CD14-positive monocyte (primary cell): ENCODE results near the gene PPP2R3B. TPM values are rescaled to one million over a fixed set of nuclear protein-coding genes. Genes with fewer than 3 reads are reported as not detected.

ENCODE experiments used
- DNase-seq, 3 donors: peaks; one replicate each; pipeline ENCODE4 v3.0.0-alpha.2; 2011 to 2022
- H2AFZ ChIP-seq: 2 replicates; pipeline ENCODE4 v1.6.0; 2012; ENCODE audit warnings: mild to moderate bottlenecking, low read depth, low read length, inconsistent platforms; ENCODE audit not compliant: insufficient read depth, poor library complexity, severe bottlenecking
- H3K27ac ChIP-seq, 2 donors: 1 replicate in 1 of 2; 2 replicates in 1 of 2; pipeline ENCODE4 v1.5.1; 2012 to 2013; ENCODE audit warnings: low read length in 2 of 2, control low read depth in 1 of 2, inconsistent platforms in 1 of 2, low read depth in 1 of 2, mild to moderate bottlenecking in 1 of 2
- H3K27me3 ChIP-seq, 2 donors: one replicate each; pipeline versions ENCODE4 v1.6.0 to v1.6.1; 2011 to 2013; ENCODE audit warnings: low read length in 2 of 2; ENCODE audit not compliant: control insufficient read depth in 2 of 2, insufficient read depth in 2 of 2
- H3K36me3 ChIP-seq, 2 donors: replicated peaks in 1 of 2; 1 replicate in 1 of 2; 2 replicates in 1 of 2; pipeline versions ENCODE4 v1.5.1 to v1.6.1; 2012 to 2013; ENCODE audit warnings: low read length in 2 of 2, control low read depth in 1 of 2, inconsistent platforms in 1 of 2, mild to moderate bottlenecking in 1 of 2; ENCODE audit not compliant: insufficient read depth in 2 of 2, control insufficient read depth in 1 of 2
- H3K4me1 ChIP-seq, 2 donors: 1 replicate in 1 of 2; 2 replicates in 1 of 2; pipeline versions ENCODE4 v1.5.1 to v1.6.1; 2012 to 2013; ENCODE audit warnings: low read length in 2 of 2, control low read depth in 1 of 2, inconsistent platforms in 1 of 2, mild to moderate bottlenecking in 1 of 2, moderate library complexity in 1 of 2; ENCODE audit not compliant: insufficient read depth in 2 of 2, control insufficient read depth in 1 of 2
- H3K4me2 ChIP-seq: replicated peaks from 2 replicates; pipeline ENCODE3; 2012; ENCODE audit warnings: low read length, moderate library complexity, mild to moderate bottlenecking; ENCODE audit not compliant: poor library complexity, severe bottlenecking; ENCODE audit errors: extremely low read depth
- H3K4me3 ChIP-seq, 3 experiments: fragments of 200-600 bp in 1 of 3; sonication (generic) in 1 of 3; replicated peaks in 1 of 3; 1 replicate in 2 of 3; 2 replicates in 1 of 3; pipeline ENCODE4 v1.5.1; 2011 to 2013; ENCODE audit warnings: low read length in 3 of 3, mild to moderate bottlenecking in 3 of 3, control low read depth in 2 of 3, low read depth in 2 of 3, inconsistent platforms in 1 of 3, moderate library complexity in 1 of 3
- H3K79me2 ChIP-seq: 2 replicates; pipeline ENCODE4 v1.6.0; 2012; ENCODE audit warnings: mild to moderate bottlenecking, control low read depth, inconsistent platforms, low read length, moderate library complexity; ENCODE audit not compliant: insufficient read depth
- H3K9ac ChIP-seq: 2 replicates; pipeline ENCODE4 v1.6.0; 2017; ENCODE audit warnings: low read length, mild to moderate bottlenecking; ENCODE audit not compliant: insufficient read depth, poor library complexity, severe bottlenecking
- H3K9me3 ChIP-seq, 2 donors: replicated peaks in 1 of 2; 1 replicate in 1 of 2; 2 replicates in 1 of 2; pipeline versions ENCODE4 v1.5.1 to v1.6.1; 2012 to 2013; ENCODE audit warnings: low read length in 2 of 2, control low read depth in 1 of 2; ENCODE audit not compliant: control insufficient read depth in 1 of 2, insufficient read depth in 1 of 2
- H4K20me1 ChIP-seq: 2 replicates; pipeline ENCODE4 v1.6.0; 2012; ENCODE audit warnings: mild to moderate bottlenecking, low read length, control low read depth, moderate library complexity; ENCODE audit not compliant: insufficient read depth
- H3K27ac Mint-ChIP-seq, 7 donors: one replicate each; pipeline ENCODE4 v1.8.0; 2020; ENCODE audit warnings: mild to moderate bottlenecking in 7 of 7, mixed read lengths in 7 of 7, moderate library complexity in 6 of 7, inconsistent platforms in 2 of 7
- H3K27me3 Mint-ChIP-seq, 3 donors: one replicate each; pipeline ENCODE4 v1.8.0; 2021 to 2022; ENCODE audit warnings: low read depth in 3 of 3, mild to moderate bottlenecking in 3 of 3, mixed read lengths in 3 of 3, moderate library complexity in 3 of 3, inconsistent platforms in 1 of 3
- H3K36me3 Mint-ChIP-seq, 2 donors: one replicate each; pipeline ENCODE4 v1.8.0; 2020; ENCODE audit warnings: mixed read lengths in 2 of 2, inconsistent platforms in 1 of 2, mild to moderate bottlenecking in 1 of 2
- H3K4me1 Mint-ChIP-seq: one replicate; pipeline ENCODE4 v1.8.0; 2020; ENCODE audit warnings: mild to moderate bottlenecking, mixed read lengths
- H3K4me3 Mint-ChIP-seq, 2 donors: one replicate each; pipeline ENCODE4 v1.8.0; 2020; ENCODE audit warnings: mild to moderate bottlenecking in 2 of 2, mixed read lengths in 2 of 2, moderate library complexity in 1 of 2
- H3K9me3 Mint-ChIP-seq, 7 donors: one replicate each; pipeline ENCODE4 v1.8.0; 2020 to 2022; ENCODE audit warnings: mixed read lengths in 7 of 7, mild to moderate bottlenecking in 6 of 7, moderate library complexity in 6 of 7, inconsistent platforms in 2 of 7
- CTCF ChIP-seq: fragments of 200-600 bp; IDR thresholded peaks from one replicate; pipeline ENCODE4 v1.8.0; 2022; ENCODE audit warnings: antibody characterized with exemption, mild to moderate bottlenecking
- WGBS: methylation state at CpG from one replicate; pipeline ENCODE4 v1.1.5; 2013; ENCODE audit warnings: missing lambda C conversion rate; ENCODE audit not compliant: insufficient coverage; 5-methylcytosine and 5-hydroxymethylcytosine counted together
- intact Hi-C, 2 donors: fragments of 100-400 bp; cut with micrococcal nuclease; formaldehyde crosslinking; loops; one replicate each; pipeline versions ENCODE4 v1.15.0 to v1.15.1; 2023
- polyA plus RNA-seq, 3 donors: library from polyadenylated mRNA; depleted of rRNA in 1 of 3; unstranded in 2 of 3; stranded (reverse) in 1 of 3; fragments of 300-500 nt in 2 of 3; fragments of >200 nt in 1 of 3; fragmentation: Illumina TruSeq in 2 of 3; gene quantifications; 1 replicate in 2 of 3; 2 replicates in 1 of 3; pipeline ENCODE4 v1.2.3, GENCODE V29; 2012 to 2021

The PPP2R3B gene
- polyA plus RNA-seq, 3 donors, result 2.1 to 9.0 (median 2.3) TPM

GRCh38 chrX:371907-372306, 14.8 kb downstream of the PPP2R3B start:
- intact Hi-C loops, result no loop called here
- no peaks in the 10 kb centered on the region for H3K4me1 ChIP-seq
- no peak for TF ChIP-seq CTCF
- no peaks in the 10 kb centered on the region for H3K36me3 ChIP-seq
- peaks cover 0 to 24% (median 10%) of the 10 kb centered on the region in 7 donors for H3K9me3 Mint-ChIP-seq
- no peak overlapping the region for H3K27ac ChIP-seq
- peaks cover 0 to 13% of the 10 kb centered on the region in 2 donors for H3K9me3 ChIP-seq
- no peaks in the 10 kb centered on the region for H4K20me1 ChIP-seq
- no peak overlapping the region for H2AFZ ChIP-seq
- no peaks in the 10 kb centered on the region for H3K79me2 ChIP-seq
- H3K27me3 Mint-ChIP-seq, result peaks cover 40 to 46% (median 41%) of the 10 kb centered on the region in 3 donors
- H3K27me3 ChIP-seq, result peaks cover 16 to 36% of the 10 kb centered on the region in 2 donors
- 19% methylated on average over 9 of the region's 15 CpGs for WGBS
- peak overlapping the region in 1 of 2 donors; percentile 82 for H3K4me3 Mint-ChIP-seq
- peaks cover 6 to 9% of the 10 kb centered on the region in 2 donors for H3K36me3 Mint-ChIP-seq
- peaks cover 10% of the 10 kb centered on the region for H3K4me1 Mint-ChIP-seq
- H3K4me3 ChIP-seq, result no peak overlapping the region
- H3K27ac Mint-ChIP-seq, result no peak overlapping the region
- H3K9ac ChIP-seq, result no peak overlapping the region
- DNase-seq, result no peak
- no peak overlapping the region for H3K4me2 ChIP-seq

- H3K27me3 ChIP-seq, result peaks cover 16 to 36% of the 10 kb centered on the region in 2 donors
- intact Hi-C loops, result no loop called here
- H3K36me3 ChIP-seq, result no peaks in the 10 kb centered on the region
- Mint-ChIP-seq H3K4me1 (peaks cover 10% of the 10 kb centered on the region), H3K4me3 (peak overlapping the region in 1 of 2 donors; percentile 82), H3K36me3 (peaks cover 6 to 11% of the 10 kb centered on the region in 2 donors), H3K27me3 (peaks cover 40 to 46% (median 41%) of the 10 kb centered on the region in 3 donors), H3K27ac (peak overlapping the region in 1 of 7 donors; percentile 64), H3K9me3 (peaks cover 0 to 24% (median 10%) of the 10 kb centered on the region in 7 donors)
- H3K4me2 ChIP-seq, result no peak overlapping the region
- 89% methylated on average over 47 of the region's 48 CpGs for WGBS
- TF ChIP-seq CTCF, result no peak
- H3K9ac ChIP-seq, result no peak overlapping the region
- H3K4me1 ChIP-seq, result no peaks in the 10 kb centered on the region
- no peak for DNase-seq
- H4K20me1 ChIP-seq, result no peaks in the 10 kb centered on the region
- H3K4me3 ChIP-seq, result no peak overlapping the region
- peaks cover 0 to 13% of the 10 kb centered on the region in 2 donors for H3K9me3 ChIP-seq
- H2AFZ ChIP-seq, result no peak overlapping the region
- no peak overlapping the region for H3K27ac ChIP-seq
- no peaks in the 10 kb centered on the region for H3K79me2 ChIP-seq
Observed at GRCh38 chrX:370963-371745, 15.6 kb downstream of the PPP2R3B start.
